Measurements from ENCODE around the gene MEF2D.

The MEF2D gene

GRCh38 chr1:156434989-156435544 is 65.5 kb downstream of the MEF2D start:
- no peak for DNase-seq
- Histone ChIP-seq H3K27me3 (replicated peaks) (peaks cover 95% of the 10 kb centered on the region), H3K4me3 (ENCODE audit: low read depth, low read length) (no peak overlapping the region), H3K36me3 (replicated peaks) (no peaks in the 10 kb centered on the region), H3K27ac (no peak overlapping the region)
- TF ChIP-seq CTCF (IDR thresholded peaks at IDR 0.05; ENCODE audit: low read depth, low read length, missing control alignments), result no peak
- in situ Hi-C loops (cut with HindIII; ENCODE audit: low pct_ligation_motif_present, low sequenced_read_pairs), result no loop called here

- Histone ChIP-seq H3K4me3 (ENCODE audit: low read depth, low read length) (no peak overlapping the region), H3K27me3 (replicated peaks) (peaks cover 95% of the 10 kb centered on the region), H3K36me3 (replicated peaks) (no peaks in the 10 kb centered on the region), H3K27ac (no peak overlapping the region)
- in situ Hi-C loops (cut with HindIII; ENCODE audit: low pct_ligation_motif_present, low sequenced_read_pairs), result no loop called here
- no peak for DNase-seq
- TF ChIP-seq CTCF (IDR thresholded peaks at IDR 0.05; ENCODE audit: low read depth, low read length, missing control alignments), result no peak
Measured at GRCh38 chr1:156433602-156434001, 67.0 kb downstream of the MEF2D start.

- Histone ChIP-seq H3K27me3 (replicated peaks) (peaks cover 95% of the 10 kb centered on the region), H3K36me3 (replicated peaks) (no peaks in the 10 kb centered on the region), H3K27ac (no peak overlapping the region), H3K4me3 (ENCODE audit: low read depth, low read length) (no peak overlapping the region)
- in situ Hi-C loops (cut with HindIII; ENCODE audit: low pct_ligation_motif_present, low sequenced_read_pairs), result no loop called here
- TF ChIP-seq CTCF (IDR thresholded peaks at IDR 0.05; ENCODE audit: low read depth, low read length, missing control alignments), result no peak
- DNase-seq, result no peak
Measured at GRCh38 chr1:156433032-156433431, 67.5 kb downstream of the MEF2D start.

- Histone ChIP-seq H3K4me3 (ENCODE audit: low read depth, low read length) (no peak overlapping the region), H3K27ac (no peak overlapping the region), H3K27me3 (replicated peaks) (peaks cover 95% of the 10 kb centered on the region), H3K36me3 (replicated peaks) (no peaks in the 10 kb centered on the region)
- no peak for DNase-seq
- TF ChIP-seq CTCF (IDR thresholded peaks at IDR 0.05; ENCODE audit: low read depth, low read length, missing control alignments), result no peak
- in situ Hi-C loops (cut with HindIII; ENCODE audit: low pct_ligation_motif_present, low sequenced_read_pairs), result no loop called here
Measured at GRCh38 chr1:156432669-156433018, 67.9 kb downstream of the MEF2D start.

- no peak for TF ChIP-seq CTCF (IDR thresholded peaks at IDR 0.05; ENCODE audit: low read depth, low read length, missing control alignments)
- DNase-seq, result no peak
- Histone ChIP-seq H3K4me3 (ENCODE audit: low read depth, low read length) (no peak overlapping the region), H3K27me3 (replicated peaks) (peaks cover 95% of the 10 kb centered on the region), H3K36me3 (replicated peaks) (no peaks in the 10 kb centered on the region), H3K27ac (no peak overlapping the region)
- in situ Hi-C loops (cut with HindIII; ENCODE audit: low pct_ligation_motif_present, low sequenced_read_pairs), result no loop called here
Measured at GRCh38 chr1:156431769-156432668, 68.6 kb downstream of the MEF2D start.
